GM21381 (cell line): ENCODE data around the gene MASP1.
"Not testable (repeated sequence)": the region's sequence is repeated elsewhere in the genome, so short reads cannot be mapped to it uniquely, and the experiment has no call there.

Experiments
- ATAC-seq: cut with Tn5 transposase; IDR thresholded peaks from one replicate; pipeline ENCODE4 v1.9.1; 2021; ENCODE audit warnings: mild to moderate bottlenecking, moderate library complexity; ENCODE audit not compliant: unreplicated experiment

Gene MASP1

DNA sequence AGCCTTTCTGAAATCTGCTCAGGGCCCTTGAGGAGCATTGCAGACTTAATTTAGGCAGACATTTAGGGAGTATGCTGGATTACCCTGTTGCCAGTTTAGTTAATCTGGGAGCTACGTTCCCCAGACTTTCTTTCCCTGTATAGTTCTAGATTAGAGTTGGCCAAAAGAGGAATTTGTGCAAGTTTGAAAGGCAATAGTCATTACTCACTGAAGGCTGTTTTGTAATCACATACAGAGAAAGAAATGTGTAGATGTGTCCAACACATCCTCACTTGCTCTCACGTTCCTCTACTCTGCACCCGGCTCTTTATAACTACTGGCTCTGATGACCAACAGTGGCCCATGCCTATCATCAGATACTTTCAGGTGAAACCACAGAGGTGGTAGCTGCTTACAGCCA, 24.2 kb downstream of the MASP1 start:
- no peak for ATAC-seq

- ATAC-seq, result no peak
Observed at GRCh38 chr3:187266691-187267090, 24.8 kb downstream of the MASP1 start.

GRCh38 chr3:187265461-187265955, 26.0 kb downstream of the MASP1 start:
- no peak for ATAC-seq

GRCh38 chr3:187264911-187265310, 26.6 kb downstream of the MASP1 start:
- no peak for ATAC-seq

- ATAC-seq, result no peak
Observed at GRCh38 chr3:187264021-187264420, 27.5 kb downstream of the MASP1 start.

GRCh38 chr3:187263270-187263669, 28.3 kb downstream of the MASP1 start:
- ATAC-seq, result no peak

DNA sequence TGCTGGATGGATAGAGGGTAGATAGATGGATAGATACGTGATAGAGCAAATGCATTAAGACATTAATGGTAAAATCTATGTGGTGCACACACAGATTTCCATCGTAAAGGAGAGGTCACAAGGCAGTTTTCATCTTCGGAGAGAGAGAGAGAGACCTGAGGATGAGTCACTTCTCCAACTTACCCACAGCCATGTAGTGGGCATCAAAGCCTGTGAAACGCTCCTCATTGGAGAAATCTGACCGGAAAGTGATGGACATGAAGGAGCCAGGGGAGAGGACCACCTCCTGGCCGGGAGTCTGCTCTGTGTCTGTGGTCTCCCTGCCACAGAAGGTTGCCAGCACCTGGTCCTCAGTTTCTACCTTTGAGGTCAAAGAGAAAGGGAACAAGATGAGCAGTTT, 29.2 kb downstream of the MASP1 start:
- no peak for ATAC-seq

DNA sequence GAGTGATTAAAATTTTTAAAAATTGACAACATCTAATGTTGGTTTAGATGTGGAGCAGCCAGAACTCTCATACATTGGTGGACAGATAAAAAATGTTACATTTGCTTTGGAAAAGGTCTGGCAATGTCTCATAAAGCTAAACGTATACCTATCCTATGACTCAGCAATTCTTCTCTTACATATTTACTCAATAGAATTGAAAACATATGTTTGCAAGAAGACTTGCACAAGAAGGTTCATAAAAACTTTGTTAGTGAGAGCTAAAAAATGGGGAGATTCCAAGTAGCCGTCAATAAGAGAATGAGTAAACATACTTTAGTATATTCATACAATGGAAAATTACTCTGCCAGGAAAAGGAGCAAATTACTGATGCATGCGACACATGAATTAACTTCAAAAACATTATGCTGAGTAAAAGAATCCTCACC, 30.0 kb downstream of the MASP1 start:
- ATAC-seq, result no peak

DNA sequence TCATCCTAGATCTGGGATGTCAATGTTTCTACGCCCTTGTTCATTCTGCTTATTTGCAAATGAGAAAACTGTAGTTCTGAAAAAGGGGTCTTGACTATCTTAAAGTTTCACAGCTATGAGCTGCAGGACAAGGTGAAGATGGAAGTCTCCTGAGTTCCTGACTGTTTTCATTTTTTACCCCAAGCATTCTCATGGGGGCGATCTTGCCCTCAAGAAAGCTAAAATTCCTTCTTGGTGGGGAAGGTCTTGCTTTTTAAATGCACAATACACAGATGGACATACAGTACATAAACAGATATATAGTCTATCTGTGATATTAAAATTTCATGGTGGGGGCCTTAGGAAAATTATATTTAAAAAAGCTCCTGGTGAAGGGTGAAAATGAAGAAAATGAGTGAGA, 32.4 kb downstream of the MASP1 start:
- no peak for ATAC-seq

- ATAC-seq, result no peak
Observed at GRCh38 chr3:187257992-187258692, 33.4 kb downstream of the MASP1 start.

- no peak for ATAC-seq
Observed at GRCh38 chr3:187257471-187257870, 34.1 kb downstream of the MASP1 start.

- ATAC-seq, result no peak
Observed at GRCh38 chr3:187256051-187256616, 35.4 kb downstream of the MASP1 start.

GRCh38 chr3:187255314-187255713, 36.2 kb downstream of the MASP1 start:
- ATAC-seq, result no peak

DNA sequence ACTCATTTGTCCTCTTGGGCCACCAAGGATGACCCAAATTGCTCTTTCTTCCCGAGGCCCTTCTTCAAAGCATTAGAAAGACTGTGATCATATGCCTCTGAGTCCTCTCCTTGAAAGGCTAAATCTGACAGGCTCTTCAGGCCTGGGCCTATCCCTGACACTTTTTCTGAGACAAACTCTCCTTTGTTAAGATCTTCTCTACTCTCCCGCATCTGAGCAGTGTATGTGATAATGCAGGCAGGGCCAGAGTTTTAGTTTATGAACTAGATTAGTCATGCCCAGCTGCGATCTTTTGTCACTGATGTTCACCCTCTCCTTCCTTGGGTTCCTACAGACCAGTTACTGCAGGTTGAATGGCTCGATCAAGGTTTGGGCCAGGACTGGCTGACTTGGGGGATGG, 39.2 kb downstream of the MASP1 start:
- ATAC-seq, result no peak

DNA sequence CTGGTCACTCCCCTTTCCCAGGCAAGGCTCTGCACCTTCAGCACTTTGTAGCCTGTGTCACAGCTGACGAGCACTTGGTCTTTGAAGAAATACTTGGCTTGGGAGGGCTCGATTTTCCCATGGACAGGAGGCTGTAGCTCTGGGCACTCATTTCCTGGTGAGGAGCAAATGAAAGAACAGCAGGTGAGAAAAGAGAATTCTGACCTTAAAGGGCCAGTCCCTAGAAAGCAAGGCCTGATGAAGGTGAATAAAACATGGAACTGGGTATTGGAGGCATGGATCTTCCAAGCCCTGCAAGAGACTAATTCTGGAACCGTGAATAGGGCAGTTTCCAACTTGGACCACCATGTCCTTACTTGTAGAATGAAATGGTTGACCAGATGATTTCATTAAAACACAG, 39.9 kb downstream of the MASP1 start:
- no peak for ATAC-seq

GRCh38 chr3:187247398-187247797, 44.1 kb downstream of the MASP1 start:
- no peak for ATAC-seq

GRCh38 chr3:187243933-187244524, 47.5 kb downstream of the MASP1 start:
- no peak for ATAC-seq

DNA sequence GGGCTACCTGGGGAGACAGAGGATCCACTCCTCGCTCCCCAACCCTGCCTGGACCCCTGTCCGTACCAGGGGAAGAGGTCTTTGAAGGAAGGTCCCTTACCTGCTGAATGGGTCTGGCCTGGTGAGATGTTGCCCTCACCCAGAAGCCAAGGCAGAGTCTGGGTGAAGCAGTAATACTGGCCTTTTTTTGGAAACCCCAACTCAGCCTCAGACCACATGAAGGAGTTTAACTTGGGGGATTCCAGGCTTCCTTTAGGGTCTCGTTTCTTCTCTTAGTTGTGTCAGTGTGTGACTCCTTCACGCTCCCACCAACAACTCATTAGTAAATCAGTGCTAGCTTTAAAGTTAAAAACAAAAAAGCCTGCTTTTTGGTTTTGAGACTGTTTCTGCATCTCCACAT, 48.6 kb downstream of the MASP1 start:
- ATAC-seq, result no peak

GRCh38 chr3:187242435-187242834, 49.1 kb downstream of the MASP1 start:
- ATAC-seq, result no peak

GRCh38 chr3:187238835-187239234, 52.7 kb downstream of the MASP1 start:
- not testable (repeated sequence) for ATAC-seq

DNA sequence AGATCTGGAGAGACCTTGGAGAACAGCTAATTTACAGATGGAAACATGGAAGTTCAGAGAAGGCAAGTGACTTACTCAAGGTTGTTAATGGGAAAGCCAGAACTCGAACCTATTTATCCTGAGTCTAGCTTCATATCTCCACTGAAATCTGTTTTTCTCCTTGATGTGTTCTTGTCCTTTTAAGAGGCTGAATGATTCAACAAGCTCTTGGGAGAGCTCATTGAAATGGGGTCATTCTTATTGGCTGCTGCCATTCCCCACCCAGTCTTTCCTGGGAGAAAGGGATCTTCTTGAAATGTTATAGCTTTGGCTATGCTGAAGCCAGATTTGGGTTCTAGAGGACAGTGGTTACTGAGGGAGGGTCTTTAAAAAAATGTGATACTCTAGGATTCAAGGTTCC, 53.3 kb downstream of the MASP1 start:
- ATAC-seq, result no peak

DNA sequence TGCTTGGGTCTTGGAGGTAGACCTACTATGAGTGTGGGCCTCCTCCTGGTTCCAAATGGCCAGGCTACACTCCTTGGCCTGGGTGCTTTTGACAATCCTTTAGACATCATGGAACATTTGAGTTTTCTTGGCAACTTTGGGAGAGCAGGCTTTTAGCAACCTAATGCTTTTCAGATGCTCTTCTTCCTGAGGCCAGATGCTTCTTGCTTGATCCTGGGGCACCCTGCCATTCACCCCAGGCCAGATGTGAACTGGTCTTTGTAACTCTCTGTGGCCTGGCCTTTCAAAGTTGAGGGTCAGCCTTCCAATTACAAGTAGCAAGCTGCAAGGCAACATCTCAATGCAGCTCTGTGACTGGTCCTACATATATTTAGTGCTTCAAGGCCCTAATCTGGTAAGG, 53.8 kb downstream of the MASP1 start:
- no peak for ATAC-seq
